Mesothelial cell of epicardium (in vitro differentiated cells): ENCODE results near the gene KLHL25. TPM values are rescaled to one million over a fixed set of nuclear protein-coding genes. Genes with fewer than 3 reads are reported as not detected.

ENCODE experiments used
- DNase-seq, 2 experiments: peaks; one replicate each; pipeline ENCODE4 v3.0.0; 2021; ENCODE audit warnings: low spot score in 2 of 2; ENCODE audit not compliant: unreplicated experiment in 2 of 2
- H3K27ac Mint-ChIP-seq: 2 replicates; pipeline ENCODE4 v1.8.0; 2021; ENCODE audit warnings: mixed read lengths
- H3K27me3 Mint-ChIP-seq: 2 replicates; pipeline ENCODE4 v1.8.0; 2021; ENCODE audit warnings: low read depth, mixed read lengths
- H3K36me3 Mint-ChIP-seq: 2 replicates; pipeline ENCODE4 v1.8.0; 2021; ENCODE audit warnings: mixed read lengths
- H3K4me1 Mint-ChIP-seq: 2 replicates; pipeline ENCODE4 v1.8.0; 2021; ENCODE audit warnings: mixed read lengths
- H3K4me3 Mint-ChIP-seq: 2 replicates; pipeline ENCODE4 v1.8.0; 2021; ENCODE audit warnings: mild to moderate bottlenecking, moderate library complexity, mixed read lengths
- H3K9me3 Mint-ChIP-seq: 2 replicates; pipeline ENCODE4 v1.8.0; 2021; ENCODE audit warnings: mixed read lengths
- CTCF ChIP-seq: fragments of 200-600 bp; sonication (generic); IDR thresholded peaks from one replicate; pipeline ENCODE4 v1.5.0; 2021; ENCODE audit warnings: antibody characterized with exemption; ENCODE audit not compliant: unreplicated experiment
- total RNA-seq: library from RNA; stranded (reverse); gene quantifications from 3 replicates; pipeline ENCODE4 v1.2.1, GENCODE V29; 2021

The KLHL25 gene
- total RNA-seq, 1 donor from 2014 or later, result 8.0 TPM

DNA sequence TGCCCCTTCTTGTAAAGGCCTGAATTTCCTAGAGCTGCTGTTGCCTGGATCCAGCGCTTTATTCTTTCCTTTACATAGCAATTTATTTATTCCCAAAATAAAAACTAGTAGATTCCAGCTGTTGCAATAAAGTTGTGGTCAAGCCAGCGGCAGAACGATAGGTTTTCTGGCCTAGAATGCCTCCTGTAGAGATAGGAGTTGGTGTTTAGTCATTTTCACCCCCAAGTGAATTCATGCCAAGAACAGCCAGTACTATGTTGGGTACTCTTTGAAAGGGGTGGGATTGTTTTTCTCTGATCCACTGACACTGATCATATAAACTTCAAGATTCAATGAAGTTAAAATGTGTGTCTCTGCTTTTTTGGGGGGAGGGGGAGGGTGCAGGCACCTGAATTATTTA lies 69.7 kb downstream of the KLHL25 start:
- no peak for TF ChIP-seq CTCF
- no peak for DNase-seq
- H3K27ac Mint-ChIP-seq, result no peak overlapping the region
- no peaks in the 10 kb centered on the region for H3K27me3 Mint-ChIP-seq
- H3K4me1 Mint-ChIP-seq, result no peaks in the 10 kb centered on the region
- H3K4me3 Mint-ChIP-seq, result no peak overlapping the region
- no peaks in the 10 kb centered on the region for H3K9me3 Mint-ChIP-seq
- H3K36me3 Mint-ChIP-seq, result peaks cover 31% of the 10 kb centered on the region

- DNase-seq, result no peak
- peaks cover 29% of the 10 kb centered on the region for H3K36me3 Mint-ChIP-seq
- H3K9me3 Mint-ChIP-seq, result no peaks in the 10 kb centered on the region
- H3K4me3 Mint-ChIP-seq, result no peak overlapping the region
- no peaks in the 10 kb centered on the region for H3K27me3 Mint-ChIP-seq
- H3K27ac Mint-ChIP-seq, result no peak overlapping the region
- H3K4me1 Mint-ChIP-seq, result no peaks in the 10 kb centered on the region
- TF ChIP-seq CTCF, result no peak
Observed at GRCh38 chr15:85723960-85724945, 70.5 kb downstream of the KLHL25 start.

- H3K36me3 Mint-ChIP-seq, result peaks cover 39% of the 10 kb centered on the region
- no peaks in the 10 kb centered on the region for H3K9me3 Mint-ChIP-seq
- no peak overlapping the region for H3K27ac Mint-ChIP-seq
- DNase-seq, result no peak
- no peak overlapping the region for H3K4me3 Mint-ChIP-seq
- no peaks in the 10 kb centered on the region for H3K27me3 Mint-ChIP-seq
- TF ChIP-seq CTCF, result no peak
- no peaks in the 10 kb centered on the region for H3K4me1 Mint-ChIP-seq
Observed at GRCh38 chr15:85722374-85723152, 72.2 kb downstream of the KLHL25 start.

DNA sequence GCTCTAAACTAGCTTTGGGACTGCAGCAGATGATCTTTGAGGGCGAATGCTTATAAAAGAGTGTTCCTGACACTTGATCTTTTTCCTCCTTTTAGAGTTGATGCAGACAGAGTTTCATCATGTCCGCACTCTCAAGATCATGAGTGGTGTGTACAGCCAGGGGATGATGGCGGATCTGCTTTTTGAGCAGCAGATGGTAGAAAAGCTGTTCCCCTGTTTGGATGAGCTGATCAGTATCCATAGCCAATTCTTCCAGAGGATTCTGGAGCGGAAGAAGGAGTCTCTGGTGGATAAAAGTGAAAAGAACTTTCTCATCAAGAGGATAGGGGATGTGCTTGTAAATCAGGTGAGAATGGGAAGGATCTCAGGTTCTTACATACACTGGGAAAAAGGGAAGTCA lies 75.7 kb downstream of the KLHL25 start:
- Mint-ChIP-seq H3K4me3 (no peak overlapping the region), H3K27me3 (no peaks in the 10 kb centered on the region), H3K36me3 (peaks cover 51% of the 10 kb centered on the region), H3K27ac (no peak overlapping the region), H3K4me1 (no peaks in the 10 kb centered on the region), H3K9me3 (no peaks in the 10 kb centered on the region)
- no peak for DNase-seq
- no peak for TF ChIP-seq CTCF

DNA sequence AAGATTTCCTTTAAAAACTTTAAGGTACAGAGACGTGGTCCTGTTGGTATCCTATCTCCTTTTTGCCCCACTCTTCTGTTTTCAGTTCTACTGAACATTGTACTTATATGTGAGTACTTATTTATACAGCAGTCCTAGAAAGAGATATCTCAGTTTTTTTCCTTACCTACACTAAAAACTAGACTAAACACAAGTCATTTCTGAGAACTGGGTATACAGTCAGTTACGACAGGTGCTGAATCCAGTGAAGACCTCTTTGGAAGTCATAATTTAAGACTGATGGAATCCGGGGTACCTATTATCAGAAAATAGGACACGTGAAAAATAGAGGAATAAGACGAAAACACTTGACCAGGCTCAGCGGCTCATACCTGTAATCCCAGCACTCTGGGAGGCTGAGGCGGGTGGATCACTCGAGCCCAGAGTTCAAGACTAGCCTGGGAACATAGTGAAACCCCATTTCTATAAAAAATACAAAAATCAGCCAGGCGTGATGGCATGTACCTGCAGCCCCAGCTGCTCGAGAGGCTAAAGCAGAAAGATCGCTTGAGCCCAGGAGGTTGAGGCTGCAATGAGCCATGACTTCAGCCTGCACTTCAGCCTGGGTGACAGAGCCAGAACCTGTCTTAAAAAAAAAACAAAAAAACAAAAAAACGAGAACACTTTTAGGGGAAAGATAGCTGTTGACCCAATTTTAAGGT lies 76.3 kb downstream of the KLHL25 start:
- no peaks in the 10 kb centered on the region for H3K9me3 Mint-ChIP-seq
- H3K36me3 Mint-ChIP-seq, result peaks cover 55% of the 10 kb centered on the region
- no peaks in the 10 kb centered on the region for H3K4me1 Mint-ChIP-seq

More for the DNA sequence above, 76.3 kb downstream of the KLHL25 start:
- TF ChIP-seq CTCF, result no peak
- no peak overlapping the region for H3K4me3 Mint-ChIP-seq
- no peak for DNase-seq
- no peaks in the 10 kb centered on the region for H3K27me3 Mint-ChIP-seq
- H3K27ac Mint-ChIP-seq, result no peak overlapping the region
